GM19025 (cell line): ENCODE measurements around the gene GMNN.
"Not testable (repeated sequence)": the region's sequence is repeated elsewhere in the genome, so short reads cannot be mapped to it uniquely, and the experiment has no call there.

Source experiments
- ATAC-seq: cut with Tn5 transposase; IDR thresholded peaks from one replicate; pipeline ENCODE4 v1.9.1; 2021; ENCODE audit warnings: mild to moderate bottlenecking, low read depth, moderate library complexity; ENCODE audit not compliant: unreplicated experiment

Gene GMNN

GRCh38 chr6:24774696-24775519, at the start of gene GMNN:
GMNN (plus strand) TSS chr6:24774937; CDS start chr6:24777247, 2,310 bp downstream.
- ATAC-seq: peak; percentile 91

- ATAC-seq: not testable (repeated sequence)
Observed at GRCh38 chr6:24730653-24731052, 44.1 kb upstream of the GMNN start.

GRCh38 chr6:24731456-24732134, 43.1 kb upstream of the GMNN start:
- ATAC-seq: not testable (repeated sequence)

DNA sequence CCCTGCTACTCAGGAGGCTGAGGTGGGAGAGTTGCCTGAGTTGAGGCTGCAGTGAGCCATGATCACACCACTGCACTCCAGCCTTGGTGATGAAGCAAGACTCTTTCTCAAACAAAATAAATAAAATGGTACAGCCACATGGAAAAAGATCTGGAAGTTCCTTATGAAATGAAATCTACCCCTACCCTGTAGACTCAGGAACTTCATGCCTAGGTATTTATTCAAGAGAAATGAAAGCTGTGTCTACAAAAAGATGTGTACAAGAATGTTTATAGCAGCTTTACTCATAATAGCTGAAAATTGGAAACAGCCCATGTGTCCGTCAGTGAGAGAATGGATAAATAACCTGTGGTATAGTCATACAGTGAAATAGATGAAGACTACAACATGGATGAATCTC, 40.6 kb upstream of the GMNN start:
- ATAC-seq: no peak

DNA sequence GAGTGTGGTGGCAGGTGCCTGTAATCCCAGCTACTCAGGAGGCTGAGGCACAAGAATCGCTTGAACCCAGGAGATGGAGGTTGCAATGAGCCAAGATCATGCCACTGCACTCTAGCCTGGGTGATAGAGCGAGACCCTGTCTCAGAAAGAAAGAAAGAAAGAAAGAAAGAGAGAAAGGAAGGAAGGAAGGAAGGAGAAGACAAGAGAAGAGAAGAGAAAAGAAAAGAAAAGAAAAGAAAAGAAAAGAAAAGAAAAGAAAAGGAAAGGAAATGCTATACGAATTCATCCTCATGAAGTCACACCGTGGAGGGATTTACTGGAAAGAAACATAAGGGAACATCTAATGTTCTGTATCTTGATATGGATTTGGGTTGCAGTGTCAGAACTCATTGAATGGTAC, 40.0 kb upstream of the GMNN start:
- not testable (repeated sequence) for ATAC-seq

GRCh38 chr6:24738741-24739140, 36.0 kb upstream of the GMNN start:
- no peak for ATAC-seq

- no peak for ATAC-seq
Observed at GRCh38 chr6:24740861-24741260, 33.9 kb upstream of the GMNN start.

GRCh38 chr6:24742216-24742738, 32.5 kb upstream of the GMNN start:
- no peak for ATAC-seq

DNA sequence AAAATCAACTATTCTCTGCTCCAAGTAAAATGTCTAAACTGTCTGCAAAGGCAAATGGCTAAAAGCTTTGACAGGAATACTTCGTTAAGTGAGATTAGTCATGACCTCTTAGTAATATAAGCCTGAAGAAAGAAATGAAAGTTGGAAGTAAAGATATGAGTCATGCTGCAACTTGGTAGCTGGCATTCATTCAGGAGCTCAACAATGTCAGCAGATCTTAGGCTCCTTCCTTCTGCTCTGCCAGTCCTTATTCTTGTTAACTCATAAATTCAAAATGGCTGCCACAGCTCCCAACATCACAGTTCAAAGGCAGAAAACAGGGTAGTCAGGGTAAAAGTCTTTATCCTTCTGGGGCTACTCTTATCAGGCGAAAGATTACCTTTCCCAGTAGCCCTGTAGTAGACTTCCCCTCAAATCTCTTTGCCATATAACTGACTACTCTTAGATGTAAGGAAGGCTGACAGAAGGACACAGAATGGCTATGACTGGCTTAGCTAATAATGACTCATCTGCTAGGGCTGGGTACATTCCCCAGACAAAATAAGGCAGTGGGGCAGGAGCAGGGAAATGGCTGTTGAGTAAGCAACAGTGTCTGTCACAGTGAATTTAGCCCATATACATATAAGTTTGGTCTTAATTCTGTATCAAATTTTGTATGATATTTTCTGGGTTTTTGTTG, 31.3 kb upstream of the GMNN start:
- peak; percentile 89 for ATAC-seq

DNA sequence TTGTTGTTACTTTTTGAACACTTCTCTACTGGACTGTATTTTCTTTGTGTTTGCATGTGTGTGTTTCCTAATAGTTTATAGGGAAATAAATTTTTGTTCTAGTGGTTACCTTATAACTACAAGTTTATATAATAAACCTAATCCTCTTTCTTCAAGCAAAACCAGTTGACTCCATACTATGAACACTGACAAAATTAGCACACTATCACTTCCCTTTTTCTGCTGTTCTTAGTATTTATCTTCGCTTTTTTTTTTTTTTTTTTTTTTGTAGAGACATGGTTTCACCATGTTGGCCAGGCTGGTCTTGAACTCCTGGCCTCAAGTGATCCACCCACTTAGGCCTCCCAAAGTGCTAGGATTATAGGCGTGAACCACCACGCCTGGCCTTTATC, 30.8 kb upstream of the GMNN start:
- ATAC-seq: no peak

DNA sequence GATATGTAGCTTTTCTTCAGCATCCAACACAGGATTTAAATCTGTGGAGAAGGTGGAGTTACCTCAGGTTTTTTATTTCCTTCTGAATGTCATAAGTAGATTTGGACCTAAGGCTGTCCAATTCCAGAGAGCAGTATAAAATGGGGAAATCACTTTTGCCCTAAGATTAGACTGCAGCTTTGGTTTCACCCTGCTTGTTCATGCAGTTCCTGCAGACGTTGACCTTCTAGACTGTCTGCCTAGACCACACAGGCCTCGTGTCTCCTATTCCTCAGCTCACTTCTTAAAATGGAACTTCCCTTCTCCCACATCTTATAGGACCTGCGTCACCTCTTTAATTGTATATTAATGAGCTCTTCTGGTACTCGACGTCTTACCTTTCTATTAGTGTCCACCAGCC, 29.8 kb upstream of the GMNN start:
- ATAC-seq: no peak

GRCh38 chr6:24749297-24749696, 25.4 kb upstream of the GMNN start:
- no peak for ATAC-seq

DNA sequence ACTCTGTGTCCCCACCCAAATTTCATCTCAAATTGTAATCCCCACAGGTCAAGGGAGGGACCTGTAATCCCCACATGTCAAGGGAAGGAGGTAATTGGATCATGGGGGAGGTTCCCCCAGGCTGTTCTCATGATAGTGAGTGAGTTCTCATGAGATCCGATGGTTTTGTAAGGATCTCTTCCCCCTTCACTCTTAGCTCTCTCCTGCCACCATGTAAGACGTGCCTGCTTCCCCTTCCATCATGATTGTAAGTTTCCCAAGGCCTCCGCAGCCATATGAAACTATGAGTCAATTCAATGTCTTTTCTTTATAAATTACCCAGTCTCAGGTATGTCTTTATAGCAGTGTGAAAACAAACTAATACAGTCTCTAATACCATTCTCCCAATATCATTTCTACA, 23.9 kb upstream of the GMNN start:
- ATAC-seq: not testable (repeated sequence)

DNA sequence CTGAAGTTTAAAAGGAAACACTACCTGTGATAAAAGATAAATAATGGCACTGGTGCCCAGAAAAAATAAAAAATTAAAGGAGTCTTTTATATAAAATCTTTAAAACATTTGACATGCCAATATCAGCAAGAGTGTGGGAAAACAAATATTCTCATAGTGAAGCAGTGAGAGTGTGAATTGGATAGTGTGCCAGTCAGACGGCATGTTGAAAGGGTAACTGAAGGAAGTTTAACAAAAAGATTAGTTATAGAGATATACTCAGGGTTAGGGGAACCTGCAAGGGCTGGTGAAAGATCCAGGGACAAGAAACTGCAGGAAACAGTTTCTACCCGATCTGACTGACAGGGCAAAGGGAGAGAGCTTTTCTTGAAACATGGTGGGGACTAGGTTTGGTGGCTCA, 22.2 kb upstream of the GMNN start:
- ATAC-seq: no peak

- ATAC-seq: no peak
Observed at GRCh38 chr6:24752917-24753492, 21.7 kb upstream of the GMNN start.

DNA sequence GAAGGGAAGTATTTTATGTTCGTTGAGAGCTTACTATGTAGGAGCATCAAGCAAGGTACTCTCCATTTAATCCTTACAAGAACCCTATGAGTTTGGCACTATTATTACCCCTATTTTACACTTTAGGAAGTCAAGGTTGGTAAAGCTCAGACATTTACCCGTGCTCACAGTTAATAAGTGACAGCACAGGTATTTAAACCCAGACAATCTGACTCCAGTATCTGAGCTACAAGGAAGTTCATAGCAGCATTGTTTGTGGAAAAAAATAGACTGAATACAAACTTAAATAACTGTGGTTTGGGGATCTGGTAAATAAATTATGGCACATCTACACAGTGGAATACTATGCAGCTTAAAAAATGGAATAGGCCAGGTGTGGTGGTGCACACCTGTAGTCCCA, 21.2 kb upstream of the GMNN start:
- no peak for ATAC-seq

DNA sequence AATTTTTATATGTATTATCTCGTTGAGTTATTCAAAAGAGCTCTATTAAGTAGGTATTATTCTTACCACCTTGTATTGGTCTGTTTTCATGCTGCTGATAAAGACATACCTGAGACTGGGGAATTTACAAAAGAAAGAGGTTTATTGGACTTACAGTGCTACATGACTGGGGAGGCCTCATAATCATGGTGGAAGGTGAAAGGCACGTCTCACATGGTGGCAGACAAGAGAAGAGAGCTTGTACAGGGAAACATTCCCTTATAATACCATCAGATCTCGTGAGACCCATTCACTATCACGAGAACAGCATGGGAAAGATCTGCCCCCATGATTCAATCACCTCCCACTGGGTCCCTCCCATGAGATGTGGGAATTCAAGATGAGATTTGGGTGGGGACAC, 20.4 kb upstream of the GMNN start:
- ATAC-seq: not testable (repeated sequence)

DNA sequence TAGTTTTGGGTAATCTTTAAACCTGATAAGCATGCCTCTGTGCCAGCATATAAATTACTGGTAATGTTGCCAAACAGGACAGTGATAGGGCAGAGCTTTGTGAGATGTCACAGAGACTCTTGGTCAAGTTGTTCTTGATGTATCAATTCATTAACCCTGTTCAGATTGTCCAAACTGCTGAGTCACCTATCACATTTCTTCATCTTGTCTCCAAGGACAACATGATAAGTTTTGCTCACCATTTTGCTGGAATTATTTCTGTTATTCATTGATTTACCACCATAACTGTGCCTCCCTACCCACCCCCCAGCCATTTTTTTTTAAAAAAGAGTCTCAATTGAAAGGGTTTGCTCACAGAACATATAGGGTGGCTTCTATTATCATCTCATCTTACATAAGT, 19.5 kb upstream of the GMNN start:
- no peak for ATAC-seq

DNA sequence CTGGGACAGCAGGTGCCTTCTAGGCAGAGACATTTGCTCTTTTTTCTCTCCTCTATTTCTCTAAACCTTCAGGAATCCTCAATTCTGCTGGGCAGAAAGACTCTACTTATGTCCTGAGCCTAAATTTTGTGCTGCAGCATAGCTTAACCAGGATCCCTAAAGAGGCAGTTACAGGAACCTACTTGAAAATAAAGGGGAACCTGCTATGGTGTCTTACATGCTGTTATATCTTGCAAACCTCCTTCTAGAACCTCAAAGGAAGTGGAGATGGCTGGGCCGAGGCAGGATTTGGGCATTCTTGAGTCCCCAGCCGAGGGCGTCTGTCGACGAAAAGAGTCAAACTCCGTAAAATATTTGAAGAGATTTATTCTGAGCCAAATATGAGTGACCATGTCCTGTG, 17.1 kb upstream of the GMNN start:
- ATAC-seq: no peak

- no peak for ATAC-seq
Observed at GRCh38 chr6:24759718-24760117, 15.0 kb upstream of the GMNN start.

GRCh38 chr6:24760210-24760609, 14.5 kb upstream of the GMNN start:
- ATAC-seq: no peak
